D721Med (cell line): ENCODE results near the gene GALNT2.

Source experiments
- DNase-seq: peaks from one replicate; pipeline ENCODE4 v3.0.0; 2011; ENCODE audit warnings: low spot score; ENCODE audit not compliant: insufficient read length
- FAIRE-seq: peaks from 2 replicates; lab custom pipeline; 2011; peaks lifted over from hg19 to GRCh38; lab: Jason Lieb, UNC
- TF ChIP-seq, protein P1 (sequence below): IDR thresholded peaks from 2 replicates; pipeline ENCODE4 v1.5.1; 2012; ENCODE audit warnings: mild to moderate bottlenecking, control low read depth; ENCODE audit not compliant: insufficient read depth; ENCODE audit errors: missing control alignments

GALNT2 gene

DNA sequence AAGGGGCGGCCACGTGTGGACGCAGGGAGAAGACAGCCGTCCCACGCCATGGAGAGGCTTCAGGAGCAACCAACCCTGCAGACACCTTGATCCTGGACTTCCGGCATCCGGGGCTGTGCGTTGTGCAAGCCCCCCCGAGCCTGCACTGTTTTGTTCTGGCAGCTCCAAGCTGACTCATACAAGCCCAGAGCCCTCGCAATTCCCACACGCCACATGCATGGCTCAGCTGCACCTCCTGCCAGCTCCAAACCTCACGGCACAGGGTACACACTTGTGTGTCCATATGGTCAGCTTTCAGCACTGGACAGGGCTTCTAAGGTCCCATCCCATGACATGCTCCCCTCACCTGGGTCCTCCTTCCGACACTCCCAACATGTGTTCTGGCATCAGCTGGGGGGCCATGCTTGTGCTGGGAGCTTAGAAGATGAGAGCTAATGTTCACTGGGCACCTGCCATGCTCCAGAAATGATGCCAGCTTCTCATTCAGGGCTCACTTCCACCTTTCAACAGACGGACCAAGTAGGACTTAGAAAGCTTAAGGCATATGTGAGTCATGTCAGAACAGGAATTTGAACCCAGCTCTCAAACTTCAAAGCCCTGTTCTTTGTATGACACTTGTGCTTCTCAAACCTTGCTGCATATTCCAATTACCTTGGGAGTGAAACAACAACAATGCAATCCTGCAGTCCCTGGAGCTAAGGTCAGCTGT is 221.8 kb downstream of the GALNT2 start:
- TF ChIP-seq, protein P1, sequence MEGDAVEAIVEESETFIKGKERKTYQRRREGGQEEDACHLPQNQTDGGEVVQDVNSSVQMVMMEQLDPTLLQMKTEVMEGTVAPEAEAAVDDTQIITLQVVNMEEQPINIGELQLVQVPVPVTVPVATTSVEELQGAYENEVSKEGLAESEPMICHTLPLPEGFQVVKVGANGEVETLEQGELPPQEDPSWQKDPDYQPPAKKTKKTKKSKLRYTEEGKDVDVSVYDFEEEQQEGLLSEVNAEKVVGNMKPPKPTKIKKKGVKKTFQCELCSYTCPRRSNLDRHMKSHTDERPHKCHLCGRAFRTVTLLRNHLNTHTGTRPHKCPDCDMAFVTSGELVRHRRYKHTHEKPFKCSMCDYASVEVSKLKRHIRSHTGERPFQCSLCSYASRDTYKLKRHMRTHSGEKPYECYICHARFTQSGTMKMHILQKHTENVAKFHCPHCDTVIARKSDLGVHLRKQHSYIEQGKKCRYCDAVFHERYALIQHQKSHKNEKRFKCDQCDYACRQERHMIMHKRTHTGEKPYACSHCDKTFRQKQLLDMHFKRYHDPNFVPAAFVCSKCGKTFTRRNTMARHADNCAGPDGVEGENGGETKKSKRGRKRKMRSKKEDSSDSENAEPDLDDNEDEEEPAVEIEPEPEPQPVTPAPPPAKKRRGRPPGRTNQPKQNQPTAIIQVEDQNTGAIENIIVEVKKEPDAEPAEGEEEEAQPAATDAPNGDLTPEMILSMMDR: no peak
- DNase-seq: no peak
- no peak for FAIRE-seq

DNA sequence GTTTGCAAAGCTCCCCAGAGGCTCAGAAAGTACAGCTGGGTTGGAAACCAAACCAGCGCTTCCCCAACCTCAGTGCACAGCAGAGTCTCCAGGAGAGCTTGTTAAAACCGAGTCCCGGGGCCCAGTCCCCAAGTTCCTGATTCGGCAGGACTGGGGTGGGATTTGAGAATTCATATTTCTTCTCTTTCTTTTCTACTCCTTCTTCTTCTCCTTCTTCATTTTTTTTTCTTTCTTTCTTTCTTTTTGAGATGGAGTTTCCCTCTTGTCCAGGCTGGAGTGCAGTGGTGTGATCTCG is 222.3 kb downstream of the GALNT2 start:
- FAIRE-seq (no peak), DNase-seq (no peak)
- TF ChIP-seq, protein P1: no peak

DNA sequence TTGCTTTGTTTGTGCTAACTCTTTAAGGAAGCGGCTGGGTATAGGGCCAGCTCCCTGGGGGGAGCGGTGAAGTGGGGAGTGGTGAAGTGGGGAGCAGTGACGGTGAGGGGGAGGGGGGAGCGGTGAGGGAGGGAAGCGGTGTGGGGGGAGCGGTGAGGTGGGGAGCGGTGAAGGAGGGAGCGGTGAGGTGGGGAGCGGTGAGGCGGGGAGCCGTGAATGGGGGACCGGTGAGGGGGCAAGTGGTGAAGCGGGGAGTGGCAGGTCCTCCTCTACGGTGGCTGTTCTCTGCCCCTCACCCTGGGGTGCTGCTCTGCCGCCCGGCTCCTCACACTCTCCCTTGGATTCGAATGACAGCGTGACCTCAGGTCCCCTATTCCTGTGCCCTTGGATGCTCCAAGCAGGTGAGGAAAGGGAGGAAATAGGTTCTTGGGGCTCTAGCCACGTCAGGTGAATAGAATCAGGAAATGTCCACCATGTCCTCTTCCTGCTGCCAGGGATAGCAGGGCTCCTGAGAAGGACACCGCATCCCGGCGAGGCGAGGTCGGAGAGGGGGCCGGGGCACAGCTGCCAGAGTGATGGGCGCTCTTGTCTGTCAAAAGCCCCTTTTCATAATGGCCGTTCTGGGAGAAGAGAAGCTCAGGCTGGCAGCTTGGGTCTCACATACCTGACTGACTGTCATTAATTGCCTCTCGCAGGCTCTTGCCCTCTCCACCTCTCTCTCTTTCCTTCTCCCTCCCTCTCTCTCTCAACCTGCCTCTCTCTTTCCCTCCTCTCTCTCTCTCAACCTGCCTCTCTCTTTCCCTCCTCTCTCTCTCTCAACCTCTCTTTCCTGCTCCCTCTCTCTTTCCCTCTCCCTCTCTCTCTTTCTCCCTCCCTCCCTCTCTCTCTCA is 224.9 kb downstream of the GALNT2 start:
- FAIRE-seq (no peak), DNase-seq (no peak)
- TF ChIP-seq, protein P1: no peak

DNA sequence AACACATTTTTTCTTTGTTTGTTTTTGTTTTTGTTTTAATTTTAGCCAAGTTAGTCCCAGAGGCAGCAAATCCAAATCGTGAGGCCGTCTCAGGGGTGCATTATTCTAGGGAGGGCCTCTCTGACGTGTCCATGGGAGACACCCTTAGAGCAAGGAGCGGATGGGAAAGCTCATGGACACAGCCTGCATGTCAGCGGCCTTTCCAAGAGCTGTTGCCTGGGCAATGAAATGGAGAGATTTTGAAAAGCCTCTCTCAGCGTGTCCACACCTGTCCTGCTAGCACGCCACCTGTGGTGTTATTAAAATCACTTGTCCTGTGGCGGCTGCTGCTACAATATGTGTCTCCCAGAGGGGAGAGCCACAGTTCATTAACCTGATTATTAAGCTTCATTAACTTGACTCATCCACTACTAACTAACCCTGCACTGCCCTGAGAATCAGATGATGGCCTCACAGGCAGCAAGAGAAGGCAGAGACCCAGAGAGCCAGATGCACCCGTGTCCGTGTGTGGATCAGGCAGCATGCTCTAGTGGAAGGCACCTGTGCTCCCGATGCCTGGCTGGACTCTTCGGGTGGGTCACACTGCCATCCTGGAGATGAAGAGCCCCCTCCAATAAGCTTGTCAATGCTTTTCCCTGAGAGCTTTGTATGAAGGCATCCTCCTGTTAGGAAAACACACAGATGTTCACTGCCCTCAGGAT is 225.8 kb downstream of the GALNT2 start:
- TF ChIP-seq, protein P1: no peak
- DNase-seq (no peak), FAIRE-seq (no peak)

DNA sequence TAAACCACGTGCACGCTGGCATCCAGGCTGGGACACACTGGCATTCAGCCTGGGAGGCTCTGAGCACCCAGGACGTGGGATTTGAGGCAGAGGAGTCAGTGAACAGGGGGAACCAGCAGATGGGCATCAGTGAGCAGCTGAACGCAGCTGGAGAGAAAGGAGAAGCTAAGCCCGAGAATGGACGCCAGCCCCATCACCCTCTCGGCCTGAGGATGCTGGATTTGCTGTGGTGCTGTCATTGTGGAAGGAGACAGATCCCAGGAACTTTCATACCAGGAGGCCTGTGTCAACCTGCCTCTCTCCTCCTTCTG is 226.3 kb downstream of the GALNT2 start:
- FAIRE-seq: no peak
- TF ChIP-seq, protein P1: no peak
- DNase-seq: no peak

DNA sequence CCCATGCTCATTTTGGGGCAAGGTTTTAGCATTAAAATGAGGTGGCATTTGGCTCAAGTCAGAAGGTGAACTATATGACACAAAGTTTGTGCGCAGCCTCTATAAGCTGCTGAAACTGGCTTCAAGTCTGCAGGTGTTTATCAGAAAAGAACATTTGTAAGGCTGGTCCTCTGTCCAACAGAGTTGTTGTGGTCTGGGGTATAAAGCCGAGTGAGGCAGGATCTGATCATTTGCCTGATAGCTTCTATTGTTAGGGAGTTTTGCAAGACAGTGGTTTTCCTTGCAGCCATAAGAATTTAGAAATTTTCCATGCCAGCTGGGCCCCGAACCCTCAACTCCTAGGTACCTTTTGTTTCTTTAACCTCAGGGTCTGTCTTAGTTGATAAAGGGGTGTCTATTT is 228.3 kb downstream of the GALNT2 start:
- FAIRE-seq (no peak), DNase-seq (no peak)
- TF ChIP-seq, protein P1: no peak
